H7 (cell line): ENCODE data around the gene ZNF444. TPM values are rescaled to one million over a fixed set of nuclear protein-coding genes. Genes with fewer than 3 reads are reported as not detected.
"Not testable (repeated sequence)": the region's sequence is repeated elsewhere in the genome, so short reads cannot be mapped to it uniquely, and the experiment has no call there.

Experiments used
- DNase-seq: peaks from one replicate; pipeline ENCODE4 v3.0.0; 2012
- H3K27me3 ChIP-seq: 2 replicates; pipeline ENCODE4 v1.6.0; 2011; ENCODE audit warnings: mild to moderate bottlenecking, low read length; ENCODE audit not compliant: control insufficient read depth, insufficient read depth
- H3K36me3 ChIP-seq: replicated peaks from 2 replicates; pipeline ENCODE4 v1.5.1; 2011; ENCODE audit warnings: low read length; ENCODE audit not compliant: control insufficient read depth, insufficient read depth
- H3K4me3 ChIP-seq: 2 replicates; pipeline ENCODE4 v1.5.1; 2011; ENCODE audit warnings: low read depth, mild to moderate bottlenecking, control low read depth, low read length, moderate library complexity; ENCODE audit not compliant: insufficient read depth
- total RNA-seq: library from RNA; depleted of rRNA; stranded (reverse); fragments of >200 nt; shearing (Covaris generic); gene quantifications from 2 replicates; pipeline ENCODE4 v1.2.3, GENCODE V29; 2014; rRNA removed

ZNF444 gene
- total RNA-seq, 1 experiment from 2014 or later = 60.9 TPM

DNA sequence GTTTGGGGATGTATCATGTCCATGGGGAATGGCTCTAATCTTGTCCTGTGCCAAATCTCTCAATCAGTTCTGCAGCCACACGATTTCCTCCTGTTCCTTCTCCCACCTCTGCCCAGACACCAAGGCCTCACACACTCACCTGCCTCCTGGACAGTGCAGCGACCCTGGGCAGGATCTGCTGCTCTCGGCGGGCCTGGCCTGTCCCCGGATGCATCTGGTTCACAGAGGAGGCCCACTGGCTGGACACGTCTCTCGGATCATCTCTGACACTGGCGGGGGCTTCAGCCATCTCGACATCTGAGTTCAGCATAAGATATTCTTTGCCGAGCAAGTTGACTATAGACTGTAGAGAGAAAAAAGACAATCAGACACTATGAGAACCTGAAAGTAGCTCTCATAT lies 50.6 kb downstream of the ZNF444 start:
- no peak for DNase-seq
- Histone ChIP-seq H3K36me3 (no peaks in the 10 kb centered on the region), H3K27me3 (no peaks in the 10 kb centered on the region)

DNA sequence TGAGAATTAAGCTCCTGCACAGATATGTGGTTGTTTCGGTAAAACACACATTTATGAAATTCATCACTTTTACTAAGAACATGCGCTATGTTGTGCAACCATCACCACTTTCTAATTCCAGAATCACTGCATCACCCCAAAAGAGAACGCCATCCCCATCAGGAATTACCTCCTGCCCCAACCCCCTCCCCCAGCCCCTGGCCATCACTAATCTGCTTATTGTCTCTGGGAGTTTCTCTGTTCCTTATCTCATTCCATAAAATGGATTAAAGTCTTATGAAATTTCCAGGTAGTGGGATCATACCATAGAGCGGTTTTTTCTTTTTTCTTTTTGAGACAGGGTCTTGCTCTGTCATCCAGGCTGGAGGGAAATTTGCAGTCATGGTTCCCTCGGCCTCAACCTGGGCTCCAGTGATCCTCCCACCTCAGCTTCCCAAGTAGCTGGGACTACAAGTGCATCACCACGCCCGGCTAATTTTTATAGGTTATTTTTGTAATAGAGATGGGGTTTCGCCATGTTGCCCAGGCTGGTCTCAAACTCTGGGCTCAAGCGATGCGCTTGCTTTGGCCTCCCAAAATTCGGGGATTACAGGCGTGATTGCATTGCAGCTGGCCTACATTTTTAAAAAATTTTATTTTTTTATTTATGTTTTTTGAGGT lies 53.0 kb downstream of the ZNF444 start:
- H3K4me3 ChIP-seq = no peak overlapping the region
- no peaks in the 10 kb centered on the region for H3K27me3 ChIP-seq
- no peak for DNase-seq
- H3K36me3 ChIP-seq = no peaks in the 10 kb centered on the region

More for the DNA sequence above, 50.6 kb downstream of the ZNF444 start:
- H3K4me3 ChIP-seq = no peak overlapping the region

DNA sequence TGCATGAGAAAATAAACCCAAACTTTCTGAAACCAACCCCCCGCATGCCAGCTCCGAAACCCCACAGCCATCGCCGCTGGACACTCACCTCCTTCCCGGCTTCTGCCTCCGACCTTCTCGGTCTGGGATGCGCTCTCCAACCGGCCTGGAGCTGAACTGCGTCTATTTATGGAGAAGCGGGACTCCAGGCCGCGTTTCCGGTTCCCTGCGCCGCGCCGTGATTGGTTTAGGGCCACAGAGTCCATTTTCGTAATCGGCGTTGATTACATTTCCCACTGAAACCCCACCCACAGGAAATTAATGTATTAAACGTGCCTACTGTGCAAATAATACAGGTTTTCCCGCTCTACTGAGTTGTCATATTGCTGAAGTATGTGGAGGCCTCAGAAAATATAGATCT lies 56.6 kb downstream of the ZNF444 start, which contains the start of gene ZSCAN5B:
Gene ZSCAN5B (minus strand): TSS at position 138 of the 400 bp plus-strand sequence. CDS start 4,731 bp downstream, outside the sequence.
- DNase-seq, H3K4me3 ChIP-seq, H3K27me3 ChIP-seq, H3K36me3 ChIP-seq: not testable (repeated sequence)

DNA sequence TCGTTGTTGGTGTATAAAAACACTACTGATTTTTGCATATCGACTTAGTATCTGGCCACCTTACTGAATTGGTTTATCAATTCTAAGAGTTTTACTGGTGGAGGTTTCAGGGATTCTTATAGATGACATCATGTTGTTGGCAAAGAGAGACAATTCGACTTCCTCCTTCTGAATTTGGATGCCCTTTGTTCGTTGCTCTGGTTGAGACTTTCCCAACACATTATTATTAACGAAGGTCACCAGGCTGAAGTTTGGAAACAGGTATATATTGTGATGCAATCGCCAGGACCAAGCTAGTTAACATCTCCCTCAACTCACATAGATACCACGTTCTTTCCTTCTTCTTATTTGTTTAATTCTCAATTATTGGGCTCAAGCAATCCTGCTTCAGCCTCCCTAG lies 58.6 kb downstream of the ZNF444 start:
- no peaks in the 10 kb centered on the region for H3K27me3 ChIP-seq
- no peak for DNase-seq
- H3K36me3 ChIP-seq = no peaks in the 10 kb centered on the region
- no peak overlapping the region for H3K4me3 ChIP-seq

DNA sequence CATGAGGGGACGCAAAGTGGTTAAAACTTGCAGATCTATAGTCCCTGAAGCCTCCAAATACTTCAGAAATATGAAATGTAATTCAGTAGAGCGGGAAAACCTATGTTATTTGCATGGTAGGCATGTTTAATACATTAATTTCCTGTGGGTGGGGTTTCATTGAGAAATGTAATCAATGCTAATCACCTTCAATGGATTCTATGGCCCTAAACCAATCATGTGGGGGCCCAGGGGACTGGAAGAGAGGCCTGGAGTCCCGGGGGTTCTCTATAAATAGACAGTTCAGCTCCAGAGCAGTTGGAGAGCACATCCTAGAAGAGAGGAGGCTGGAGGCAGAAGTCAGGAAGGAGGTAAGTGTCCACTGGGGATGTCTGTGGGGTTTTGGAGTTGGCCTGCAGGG lies 60.9 kb downstream of the ZNF444 start, which contains the start of gene ZSCAN5C:
Gene ZSCAN5C (plus strand): TSS at position 301 of the 400 bp plus-strand sequence. CDS start 3,641 bp downstream, outside the sequence.
- DNase-seq = no peak

DNA sequence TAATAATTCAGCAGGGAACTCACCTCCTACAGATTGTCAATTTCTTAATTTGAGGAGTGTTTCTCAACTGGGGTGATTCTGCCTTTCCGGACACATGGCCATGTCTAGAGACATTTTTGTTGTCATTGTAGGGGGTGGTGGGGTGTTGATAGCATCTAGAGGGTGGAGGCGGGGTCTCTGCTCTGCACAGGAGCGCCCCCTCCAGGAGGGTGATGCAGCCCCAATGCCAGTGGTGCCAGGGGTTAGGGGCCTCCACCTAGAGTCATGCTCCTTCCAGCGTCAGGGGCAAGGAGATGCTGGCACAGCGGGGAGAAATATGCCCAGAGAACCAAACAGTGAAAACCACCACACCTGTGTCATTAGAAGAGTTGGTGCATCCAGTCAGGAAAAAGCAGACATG lies 66.5 kb downstream of the ZNF444 start:
- DNase-seq, H3K27me3 ChIP-seq, H3K4me3 ChIP-seq, H3K36me3 ChIP-seq: not testable (repeated sequence)

More for the DNA sequence above, 60.9 kb downstream of the ZNF444 start, which contains the start of gene ZSCAN5C:
- no peaks in the 10 kb centered on the region for H3K27me3 ChIP-seq
- H3K36me3 ChIP-seq = no peaks in the 10 kb centered on the region
- no peak within 1 kb of the TSS for H3K4me3 ChIP-seq

DNA sequence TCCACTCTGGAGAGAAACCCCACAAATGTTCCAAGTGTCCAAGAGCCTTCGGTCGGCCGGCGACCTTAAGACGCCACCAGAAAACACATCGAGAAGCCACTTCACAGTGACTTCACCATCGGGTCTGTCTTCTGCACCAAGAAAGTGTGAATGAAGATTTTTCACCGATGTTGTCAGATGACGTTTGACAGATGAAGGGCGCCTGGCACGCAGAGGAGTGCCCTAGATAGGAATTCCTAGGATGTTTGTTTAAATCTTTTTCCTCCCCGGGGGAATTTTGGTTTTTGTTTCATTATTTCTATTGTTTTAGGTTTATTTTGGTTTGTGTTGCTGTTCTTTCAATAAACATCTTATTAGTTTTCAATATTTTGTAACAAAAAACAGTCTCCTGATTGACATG lies 68.0 kb downstream of the ZNF444 start:
- Histone ChIP-seq H3K4me3 (no peak overlapping the region), H3K27me3 (no peaks in the 10 kb centered on the region), H3K36me3 (no peaks in the 10 kb centered on the region)
- no peak for DNase-seq

DNA sequence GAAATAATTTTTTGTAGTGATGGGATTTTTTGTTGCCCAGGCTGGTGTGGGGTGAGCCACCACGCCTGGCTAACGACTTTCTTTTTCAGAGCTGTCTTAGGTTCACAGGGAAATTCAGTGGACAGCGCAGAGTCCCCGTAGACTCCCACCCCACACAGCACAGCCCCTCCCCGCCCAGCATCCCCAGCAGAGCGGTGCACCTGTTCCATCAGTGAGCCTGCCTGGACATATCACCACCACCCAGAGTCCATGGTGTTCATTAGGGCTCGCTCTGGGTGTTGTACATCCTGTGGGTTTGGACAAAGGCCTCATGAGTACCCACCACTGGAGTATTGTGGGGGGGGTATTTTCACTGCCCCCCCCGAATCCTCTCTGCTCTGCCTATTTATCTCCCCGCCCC lies 68.9 kb downstream of the ZNF444 start:
- H3K27me3 ChIP-seq, DNase-seq, H3K4me3 ChIP-seq, H3K36me3 ChIP-seq: not testable (repeated sequence)

Other genes with a start within 250 kb of the ZNF444 start
- gene NLRP13, start 209.0 kb upstream of the ZNF444 start, total RNA-seq = not detected in 2 replicates
- not detected in 2 replicates for gene NLRP8, start 193.5 kb upstream of the ZNF444 start, total RNA-seq
- not detected in 2 replicates for gene NLRP5, start 154.5 kb upstream of the ZNF444 start, total RNA-seq
- gene ZNF787, start 20.0 kb upstream of the ZNF444 start, total RNA-seq = 84.2 and 95.4 TPM in 2 replicates
- gene GALP, start 34.7 kb downstream of the ZNF444 start, total RNA-seq = not detected in 2 replicates
- not detected in 2 replicates for gene ZSCAN5B, start 56.5 kb downstream of the ZNF444 start, total RNA-seq
- not detected in 2 replicates for gene ZSCAN5C, start 61.0 kb downstream of the ZNF444 start, total RNA-seq
- gene EDDM13, start 131.5 kb downstream of the ZNF444 start, total RNA-seq = not detected in 2 replicates
- 6.0 and 12.9 TPM in 2 replicates for gene ZSCAN5A, start 173.6 kb downstream of the ZNF444 start, total RNA-seq